ENCODE data around the gene C15orf39. TPM values are rescaled to one million over a fixed set of nuclear protein-coding genes. Genes with fewer than 3 reads are reported as not detected.

C15orf39 gene
- total RNA-seq, 1 experiment from 2014 or later: 45.6 TPM

- DNase-seq: no peak
- H3K4me1 ChIP-seq (ENCODE audit: insufficient read depth, low read length): peaks cover 3% of the 10 kb centered on the region; the same call in 1 of the 2 replicates
- H3K18ac ChIP-seq (ENCODE audit: insufficient read length, low read depth, low read length): no peak overlapping the region
- peaks cover 2% of the 10 kb centered on the region for H3K23me2 ChIP-seq (ENCODE audit: insufficient read length, low read depth, low read length, poor library complexity, severe bottlenecking)
- no peak overlapping the region for H2AFZ ChIP-seq (ENCODE audit: low read length)
- no peak overlapping the region for H2AK5ac ChIP-seq (ENCODE audit: insufficient read length, low read length)
- Mint-ChIP-seq H3K4me1 (peaks cover 11 to 17% of the 10 kb centered on the region in 2 experiments), H3K27ac (no peak overlapping the region), H3K4me3 (no peak overlapping the region), H3K27me3 (ENCODE audit: low read depth) (peaks cover 11% of the 10 kb centered on the region), H3K9me3 (peaks cover 22 to 23% of the 10 kb centered on the region in 2 experiments), H3K36me3 (ENCODE audit: insufficient read depth in 1 of 3, low read depth in 3 of 3) (peaks cover 4 to 20% (median 10%) of the 10 kb centered on the region in 3 experiments)
- no peak overlapping the region for H2BK12ac ChIP-seq (ENCODE audit: insufficient read length, low read depth, low read length)
- H3K79me1 ChIP-seq (ENCODE audit: insufficient read depth, low read depth, low read length, poor library complexity, severe bottlenecking): no peaks in the 10 kb centered on the region
- no peak overlapping the region for H2BK15ac ChIP-seq (ENCODE audit: low read depth, low read length)
- no peak overlapping the region; the same call in 1 of the 2 replicates for H3K14ac ChIP-seq (ENCODE audit: insufficient read depth, low read length)
- no peak overlapping the region for H3K56ac ChIP-seq (ENCODE audit: insufficient read length, low read depth, low read length)
- no peak overlapping the region for H3K9ac ChIP-seq (ENCODE audit: extremely low read depth, insufficient read length, low read length)
- no peaks in the 10 kb centered on the region for H3K79me2 ChIP-seq (ENCODE audit: insufficient read depth, low read length)
- no peak overlapping the region for H3K23ac ChIP-seq (ENCODE audit: insufficient read length, low read depth, low read length)
- no peak overlapping the region for H4K5ac ChIP-seq (ENCODE audit: insufficient read length, low read depth, low read length)
- no peak overlapping the region for H3T11ph ChIP-seq (ENCODE audit: low read length)
- no peak overlapping the region for H2BK20ac ChIP-seq (ENCODE audit: low read depth, low read length, poor library complexity, severe bottlenecking)
- no peaks in the 10 kb centered on the region for H3K27me3 ChIP-seq (ENCODE audit: insufficient read depth, low read length)
- H3K27ac ChIP-seq (ENCODE audit: insufficient read length, low read depth, low read length): no peak overlapping the region
- no peak overlapping the region for H2BK120ac ChIP-seq (ENCODE audit: low read depth, low read length, poor library complexity, severe bottlenecking)
- no peak overlapping the region for H2BK5ac ChIP-seq (ENCODE audit: insufficient read length, low read length)
- no peak overlapping the region for H4K91ac ChIP-seq (ENCODE audit: insufficient read length, low read depth, low read length)
- no peak overlapping the region for H3K4ac ChIP-seq (ENCODE audit: low read depth, low read length)
- TF ChIP-seq CTCF (conservative IDR thresholded peaks at IDR 0.05): no peak
- no peak overlapping the region for H3K4me2 ChIP-seq (ENCODE audit: insufficient read depth, insufficient read length, low read length)
- peaks cover 5% of the 10 kb centered on the region for H3K9me3 ChIP-seq (ENCODE audit: control insufficient read depth, low read depth, low read length)
- H4K8ac ChIP-seq (replicated peaks; ENCODE audit: insufficient read length, low read depth, low read length): no peak overlapping the region
- H4K20me1 ChIP-seq (ENCODE audit: control insufficient read depth, insufficient read depth, insufficient read length): no peaks in the 10 kb centered on the region
- no CpG with 5 or more reads among the region's 6 CpGs for WGBS (ENCODE audit: extremely low coverage, insufficient read length, low lambda C conversion rate)
These were observed 13.2 kb upstream of the C15orf39 start for GRCh38 chr15:75188499-75188898.
